H9 (cell line): ENCODE data around the gene SIGMAR1. TPM values are rescaled to one million over a fixed set of nuclear protein-coding genes. Genes with fewer than 3 reads are reported as not detected.

Experiments
- DNase-seq: peaks from one replicate; pipeline ENCODE4 v3.0.0-alpha.2; 2017
- H2AFZ ChIP-seq: one replicate; pipeline ENCODE4 v1.6.1; 2013; ENCODE audit warnings: mild to moderate bottlenecking, low read length, control low read depth, moderate library complexity
- H2AK5ac ChIP-seq: 2 replicates; pipeline ENCODE4 v1.6.1; 2013; ENCODE audit warnings: low read length, control low read depth, mixed read lengths; ENCODE audit not compliant: insufficient read length
- H2BK120ac ChIP-seq: one replicate; pipeline ENCODE4 v1.6.1; 2013; ENCODE audit warnings: low read depth, mild to moderate bottlenecking, low read length, control low read depth, inconsistent platforms; ENCODE audit not compliant: poor library complexity, severe bottlenecking
- H2BK12ac ChIP-seq: 2 replicates; pipeline ENCODE4 v1.6.1; 2013; ENCODE audit warnings: low read length, control low read depth, mixed read lengths, low read depth; ENCODE audit not compliant: insufficient read length
- H2BK15ac ChIP-seq: 2 replicates; pipeline ENCODE4 v1.6.1; 2013; ENCODE audit warnings: low read depth, low read length, control low read depth
- H2BK20ac ChIP-seq: one replicate; pipeline ENCODE4 v1.6.1; 2013; ENCODE audit warnings: low read depth, mild to moderate bottlenecking, low read length, control low read depth, inconsistent platforms; ENCODE audit not compliant: poor library complexity, severe bottlenecking
- H2BK5ac ChIP-seq: 2 replicates; pipeline ENCODE4 v1.6.1; 2013; ENCODE audit warnings: low read length, control low read depth, mixed read lengths; ENCODE audit not compliant: insufficient read length
- H3K14ac ChIP-seq: 2 replicates; pipeline ENCODE4 v1.6.1; 2013; ENCODE audit warnings: low read length, control low read depth; ENCODE audit not compliant: insufficient read depth
- H3K18ac ChIP-seq: 2 replicates; pipeline ENCODE4 v1.6.1; 2013; ENCODE audit warnings: low read depth, mild to moderate bottlenecking, mixed read lengths, low read length, control low read depth; ENCODE audit not compliant: insufficient read length
- H3K23ac ChIP-seq: 2 replicates; pipeline ENCODE4 v1.6.1; 2013; ENCODE audit warnings: low read length, control low read depth, mixed read lengths, low read depth; ENCODE audit not compliant: insufficient read length
- H3K23me2 ChIP-seq: 2 replicates; pipeline ENCODE4 v1.6.1; 2013; ENCODE audit warnings: low read depth, mild to moderate bottlenecking, mixed read lengths, low read length, control low read depth; ENCODE audit not compliant: insufficient read length, poor library complexity, severe bottlenecking
- H3K27ac ChIP-seq: 2 replicates; pipeline ENCODE4 v1.5.1; 2013; ENCODE audit warnings: low read length, control low read depth, mixed read lengths, low read depth; ENCODE audit not compliant: insufficient read length
- H3K27me3 ChIP-seq: 2 replicates; pipeline ENCODE4 v1.6.1; 2013; ENCODE audit warnings: low read length, control low read depth, inconsistent platforms; ENCODE audit not compliant: insufficient read depth
- H3K4ac ChIP-seq: 2 replicates; pipeline ENCODE4 v1.6.1; 2013; ENCODE audit warnings: low read depth, mild to moderate bottlenecking, control low read depth, inconsistent platforms, low read length, moderate library complexity
- H3K4me1 ChIP-seq: 2 replicates; pipeline ENCODE4 v1.6.1; 2013; ENCODE audit warnings: low read length, control low read depth, inconsistent platforms; ENCODE audit not compliant: insufficient read depth
- H3K4me2 ChIP-seq: 2 replicates; pipeline ENCODE4 v1.6.1; 2013; ENCODE audit warnings: low read length, control low read depth, mixed read lengths; ENCODE audit not compliant: insufficient read length, insufficient read depth
- H3K56ac ChIP-seq: 2 replicates; pipeline ENCODE4 v1.6.1; 2013; ENCODE audit warnings: low read depth, mild to moderate bottlenecking, mixed read lengths, low read length, control low read depth; ENCODE audit not compliant: insufficient read length
- H3K79me1 ChIP-seq: 2 replicates; pipeline ENCODE4 v1.6.1; 2013; ENCODE audit warnings: low read depth, mild to moderate bottlenecking, moderate library complexity, low read length, control low read depth, inconsistent platforms; ENCODE audit not compliant: insufficient read depth, poor library complexity, severe bottlenecking
- H3K79me2 ChIP-seq: 2 replicates; pipeline ENCODE4 v1.6.1; 2013; ENCODE audit warnings: low read length, control low read depth, inconsistent platforms; ENCODE audit not compliant: insufficient read depth
- H3K9ac ChIP-seq: 2 replicates; pipeline ENCODE4 v1.6.1; 2013; ENCODE audit warnings: low read length, control low read depth, mixed read lengths; ENCODE audit not compliant: insufficient read length; ENCODE audit errors: extremely low read depth
- H3K9me3 ChIP-seq: one replicate; pipeline ENCODE4 v1.6.1; 2013; ENCODE audit warnings: low read depth, low read length, inconsistent platforms; ENCODE audit not compliant: control insufficient read depth
- H3T11ph ChIP-seq: one replicate; pipeline ENCODE4 v1.6.1; 2013; ENCODE audit warnings: mild to moderate bottlenecking, low read length, control low read depth, inconsistent platforms
- H4K20me1 ChIP-seq: one replicate; pipeline ENCODE4 v1.6.1; 2013; ENCODE audit not compliant: control insufficient read depth, insufficient read length, insufficient read depth
- H4K5ac ChIP-seq: 2 replicates; pipeline ENCODE4 v1.6.1; 2013; ENCODE audit warnings: low read depth, mild to moderate bottlenecking, mixed read lengths, low read length, control low read depth; ENCODE audit not compliant: insufficient read length
- H4K8ac ChIP-seq: replicated peaks from 2 replicates; pipeline ENCODE4 v1.6.1; 2013; ENCODE audit warnings: low read length, control low read depth, mixed read lengths, low read depth; ENCODE audit not compliant: insufficient read length
- H4K91ac ChIP-seq: 2 replicates; pipeline ENCODE4 v1.6.1; 2013; ENCODE audit warnings: low read depth, mild to moderate bottlenecking, moderate library complexity, mixed read lengths, low read length, control low read depth; ENCODE audit not compliant: insufficient read length
- H3K27ac Mint-ChIP-seq, 3 experiments: 2 replicates in 2 of 3; 3 replicates in 1 of 3; pipeline ENCODE4 v1.8.0; 2020 to 2021; ENCODE audit warnings: mixed read lengths in 3 of 3, mild to moderate bottlenecking in 1 of 3, moderate library complexity in 1 of 3
- H3K27me3 Mint-ChIP-seq: 2 replicates; pipeline ENCODE4 v1.8.0; 2021; ENCODE audit warnings: low read depth, mild to moderate bottlenecking, moderate library complexity, mixed read lengths
- H3K36me3 Mint-ChIP-seq, 3 experiments: 2 replicates in 2 of 3; 3 replicates in 1 of 3; pipeline ENCODE4 v1.8.0; 2020 to 2021; ENCODE audit warnings: low read depth in 3 of 3, mixed read lengths in 3 of 3; ENCODE audit not compliant: insufficient read depth in 1 of 3
- H3K4me1 Mint-ChIP-seq, 2 experiments: 2 replicates each; pipeline ENCODE4 v1.8.0; 2020; ENCODE audit warnings: mixed read lengths in 2 of 2
- H3K4me3 Mint-ChIP-seq, 2 experiments: 2 replicates in 1 of 2; 3 replicates in 1 of 2; pipeline ENCODE4 v1.8.0; 2020 to 2021; ENCODE audit warnings: mild to moderate bottlenecking in 2 of 2, mixed read lengths in 2 of 2, moderate library complexity in 1 of 2
- H3K9me3 Mint-ChIP-seq, 2 experiments: 2 replicates in 1 of 2; 3 replicates in 1 of 2; pipeline ENCODE4 v1.8.0; 2020; ENCODE audit warnings: mild to moderate bottlenecking in 2 of 2, mixed read lengths in 2 of 2, moderate library complexity in 1 of 2
- CTCF ChIP-seq: fragments of 200-600 bp; sonication (generic); conservative IDR thresholded peaks from 3 replicates; pipeline ENCODE4 v1.8.0; 2021; ENCODE audit warnings: antibody characterized with exemption, mild to moderate bottlenecking
- whole genome bisulfite sequencing: extraction: QIAGEN DNeasy Blood & Tissue Kit; methylation state at CpG from one replicate; pipeline ENCODE4 v1.1.7; 2013; ENCODE audit warnings: missing lambda C conversion rate, low lambda C conversion rate, mixed read lengths; ENCODE audit not compliant: insufficient read length; ENCODE audit errors: extremely low coverage; 5-methylcytosine and 5-hydroxymethylcytosine counted together
- total RNA-seq: library from RNA; stranded (reverse); gene quantifications from 2 replicates; pipeline ENCODE4 v1.2.1, GENCODE V29; 2021

SIGMAR1 gene
- total RNA-seq, 1 experiment from 2014 or later: 68.3 TPM

GRCh38 chr9:34653151-34654072 is 15.8 kb upstream of the SIGMAR1 start:
- H4K91ac ChIP-seq: no peak overlapping the region
- H3K79me2 ChIP-seq: no peaks in the 10 kb centered on the region
- no peak overlapping the region for H3K4ac ChIP-seq
- H3K4me2 ChIP-seq: no peak overlapping the region
- H3K23ac ChIP-seq: no peak overlapping the region
- no CpG with 5 or more reads among the region's 11 CpGs for WGBS
- no peak overlapping the region for H3K9ac ChIP-seq
- H3K14ac ChIP-seq: no peak overlapping the region
- H2BK20ac ChIP-seq: no peak overlapping the region
- peaks cover 3% of the 10 kb centered on the region for H4K20me1 ChIP-seq
- peaks cover 5% of the 10 kb centered on the region; the same call in 1 of the 2 replicates for H3K4me1 ChIP-seq
- no peaks in the 10 kb centered on the region for H3K9me3 Mint-ChIP-seq
- no peaks in the 10 kb centered on the region for H3K27me3 ChIP-seq
- H3K27me3 Mint-ChIP-seq: peaks cover 5% of the 10 kb centered on the region
- H2AK5ac ChIP-seq: no peak overlapping the region
- H2AFZ ChIP-seq: no peak overlapping the region
- H3K79me1 ChIP-seq: no peaks in the 10 kb centered on the region
- peak overlapping the region in 2 of 3 experiments; percentile 46 to 72; a peak in 5 of 7 replicates for H3K27ac Mint-ChIP-seq
- no peak for TF ChIP-seq CTCF
- H4K8ac ChIP-seq: no peak overlapping the region
- H3K23me2 ChIP-seq: peaks cover 7% of the 10 kb centered on the region
- H2BK120ac ChIP-seq: no peak overlapping the region
- H3K27ac ChIP-seq: no peak overlapping the region
- no peak overlapping the region for H3K18ac ChIP-seq
- H3K56ac ChIP-seq: no peak overlapping the region
- no peak overlapping the region for H2BK15ac ChIP-seq
- H2BK5ac ChIP-seq: no peak overlapping the region
- H2BK12ac ChIP-seq: no peak overlapping the region
- H3K4me3 Mint-ChIP-seq: peak overlapping the region in 1 of 2 experiments; percentile 71; a peak in 3 of 5 replicates
- no peak overlapping the region for H4K5ac ChIP-seq
- no peak overlapping the region for H3T11ph ChIP-seq
- H3K4me1 Mint-ChIP-seq: peaks cover 30 to 42% of the 10 kb centered on the region in 2 experiments
- no peak for DNase-seq
- peaks cover 8 to 17% (median 15%) of the 10 kb centered on the region in 3 experiments; a peak in 5 of 7 replicates for H3K36me3 Mint-ChIP-seq
- no peaks in the 10 kb centered on the region for H3K9me3 ChIP-seq
